Tibial nerve (tissue), 4 donors: ENCODE measurements around the gene SULF2. TPM values are rescaled to one million over a fixed set of nuclear protein-coding genes. Genes with fewer than 3 reads are reported as not detected.
A peak's percentile ranks its signal among the peaks of the same experiment; 100 is the strongest.

Experiments
- DNase-seq, 2 donors: peaks; one replicate each; pipeline ENCODE4 v3.0.0-alpha.2; 2019; ENCODE audit warnings: low spot score in 2 of 2
- H3K27ac ChIP-seq, 4 donors: fragments of 200-600 bp; sonication (generic) in 3 of 4; one replicate each; pipeline ENCODE4 v1.5.1; 2017 to 2019; ENCODE audit warnings: mild to moderate bottlenecking in 1 of 4
- H3K27me3 ChIP-seq, 2 donors: fragments of 200-600 bp; sonication (generic) in 1 of 2; one replicate each; pipeline versions ENCODE4 v1.5.1 to v1.6.0; 2017 to 2019
- H3K36me3 ChIP-seq, 3 donors: fragments of 200-600 bp; sonication (generic); one replicate each; pipeline ENCODE4 v1.5.1; 2018 to 2019
- H3K4me1 ChIP-seq, 4 donors: fragments of 200-600 bp; sonication (generic) in 3 of 4; one replicate each; pipeline ENCODE4 v1.5.1; 2017 to 2019
- H3K4me3 ChIP-seq, 4 donors: fragments of 200-600 bp; sonication (generic) in 3 of 4; one replicate each; pipeline ENCODE4 v1.5.1; 2017 to 2019; ENCODE audit warnings: mild to moderate bottlenecking in 1 of 4, moderate library complexity in 1 of 4
- H3K9me3 ChIP-seq, 4 donors: fragments of 200-600 bp; sonication (generic) in 3 of 4; one replicate each; pipeline ENCODE4 v1.5.1; 2017 to 2019
- CTCF ChIP-seq, 5 experiments: fragments of 200-600 bp in 3 of 5; fragments of 450-650 bp in 2 of 5; sonication (generic) in 3 of 5; IDR thresholded peaks; one replicate each; pipeline ENCODE4 v1.5.1; 2016 to 2019; ENCODE audit warnings: antibody characterized with exemption in 5 of 5, mild to moderate bottlenecking in 3 of 5, moderate library complexity in 2 of 5
- EP300 ChIP-seq, 2 donors: sonication (generic); formaldehyde crosslinking; IDR thresholded peaks; one replicate each; pipeline ENCODE4 v1.6.1; 2017; ENCODE audit warnings: antibody characterized with exemption in 2 of 2, mild to moderate bottlenecking in 1 of 2
- POLR2A ChIP-seq, 2 donors: fragments of 450-650 bp; IDR thresholded peaks; one replicate each; pipeline ENCODE4 v1.6.1; 2017; ENCODE audit warnings: antibody characterized with exemption in 2 of 2, mild to moderate bottlenecking in 2 of 2, moderate library complexity in 2 of 2
- WGBS, 2 donors: methylation state at CpG; one replicate each; pipeline ENCODE4 v1.1.5; 2018; 5-methylcytosine and 5-hydroxymethylcytosine counted together
- total RNA-seq, 4 donors: library from RNA; depleted of rRNA; stranded (reverse); fragments of >200 nt; gene quantifications; one replicate each; pipeline ENCODE4 v1.1.0, GENCODE V29; 2016

SULF2 gene
- total RNA-seq, 4 donors from 2014 or later = 40.9 to 75.3 (median 59.8) TPM

- H3K4me1 ChIP-seq = peaks cover 0 to 16% (median 0%) of the 10 kb centered on the region in 4 donors
Measured at GRCh38 chr20:47777220-47777619, 8.1 kb downstream of the SULF2 start.

GRCh38 chr20:47776639-47777038 lies 8.6 kb downstream of the SULF2 start:
- H3K9me3 ChIP-seq = peaks cover 0 to 8% (median 0%) of the 10 kb centered on the region in 4 donors
- WGBS, 2 donors = 78 to 85% methylated on average over 4 of the region's 4 CpGs
- H3K4me1 ChIP-seq = peaks cover 0 to 16% (median 0%) of the 10 kb centered on the region in 4 donors
- H3K36me3 ChIP-seq = no peaks in the 10 kb centered on the region
- H3K27ac ChIP-seq = no peak overlapping the region
- DNase-seq = no peak
- H3K27me3 ChIP-seq = peaks cover 0 to 8% of the 10 kb centered on the region in 2 donors
- H3K4me3 ChIP-seq = no peak overlapping the region
- TF ChIP-seq CTCF (IDR thresholded peaks at IDR 0.05) = no peak
- no peak for TF ChIP-seq EP300 (IDR thresholded peaks at IDR 0.05)
- no peak for TF ChIP-seq POLR2A (IDR thresholded peaks at IDR 0.05)

More at GRCh38 chr20:47777220-47777619, 8.1 kb downstream of the SULF2 start:
- peaks cover 0 to 8% (median 0%) of the 10 kb centered on the region in 4 donors for H3K9me3 ChIP-seq
- H3K27ac ChIP-seq = no peak overlapping the region
- no peak for DNase-seq
- no peaks in the 10 kb centered on the region for H3K36me3 ChIP-seq
- peaks cover 0 to 14% of the 10 kb centered on the region in 2 donors for H3K27me3 ChIP-seq
- no peak for TF ChIP-seq CTCF (IDR thresholded peaks at IDR 0.05)
- 94 to 97% methylated on average over 4 of the region's 4 CpGs for WGBS, 2 donors
- H3K4me3 ChIP-seq = no peak overlapping the region

GRCh38 chr20:47775841-47776240 lies 9.4 kb downstream of the SULF2 start:
- DNase-seq = no peak
- H3K27me3 ChIP-seq = peaks cover 0 to 3% of the 10 kb centered on the region in 2 donors
- H3K27ac ChIP-seq = no peak overlapping the region
- TF ChIP-seq CTCF (IDR thresholded peaks at IDR 0.05) (no peak), POLR2A (IDR thresholded peaks at IDR 0.05) (no peak), EP300 (IDR thresholded peaks at IDR 0.05) (no peak)
- H3K9me3 ChIP-seq = peaks cover 0 to 11% (median 0%) of the 10 kb centered on the region in 4 donors
- no peak overlapping the region for H3K4me3 ChIP-seq
- H3K4me1 ChIP-seq = peaks cover 0 to 16% (median 0%) of the 10 kb centered on the region in 4 donors
- peaks cover 0 to 3% (median 0%) of the 10 kb centered on the region in 3 donors for H3K36me3 ChIP-seq
- 77 to 90% methylated on average over 5 of the region's 5 CpGs for WGBS, 2 donors

- H3K27ac ChIP-seq = no peak overlapping the region
- no peaks in the 10 kb centered on the region for H3K27me3 ChIP-seq
- H3K36me3 ChIP-seq = peaks cover 0 to 8% (median 0%) of the 10 kb centered on the region in 3 donors
- peaks cover 0 to 16% (median 0%) of the 10 kb centered on the region in 4 donors for H3K4me1 ChIP-seq
- no peak for TF ChIP-seq POLR2A (IDR thresholded peaks at IDR 0.05)
- TF ChIP-seq CTCF (IDR thresholded peaks at IDR 0.05) = no peak
- no peak for TF ChIP-seq EP300 (IDR thresholded peaks at IDR 0.05)
- WGBS, 2 donors = 95 to 98% methylated on average over 5 of the region's 5 CpGs
- H3K9me3 ChIP-seq = peaks cover 0 to 19% (median 0%) of the 10 kb centered on the region in 4 donors
- DNase-seq = no peak
- no peak overlapping the region for H3K4me3 ChIP-seq
Measured at GRCh38 chr20:47775039-47775438, 10.2 kb downstream of the SULF2 start.

GRCh38 chr20:47774131-47774777 lies 11.0 kb downstream of the SULF2 start:
- no peak for DNase-seq
- H3K27ac ChIP-seq = peak overlapping the region in 2 of 4 donors; percentile 41 to 52
- H3K27me3 ChIP-seq = no peaks in the 10 kb centered on the region

More at GRCh38 chr20:47774131-47774777, 11.0 kb downstream of the SULF2 start:
- peaks cover 0 to 16% (median 0%) of the 10 kb centered on the region in 4 donors for H3K4me1 ChIP-seq
- peaks cover 0 to 19% (median 0%) of the 10 kb centered on the region in 4 donors for H3K9me3 ChIP-seq
- 46 to 47% methylated on average over 14 of the region's 14 CpGs for WGBS, 2 donors
- H3K36me3 ChIP-seq = peaks cover 0 to 8% (median 0%) of the 10 kb centered on the region in 3 donors
- TF ChIP-seq CTCF (IDR thresholded peaks at IDR 0.05) = no peak
- TF ChIP-seq EP300 (IDR thresholded peaks at IDR 0.05) = peak in 1 of 2 donors; percentile 8
- no peak for TF ChIP-seq POLR2A (IDR thresholded peaks at IDR 0.05)
- H3K4me3 ChIP-seq = no peak overlapping the region
